Femur (tissue), 1 donor: Measurements from ENCODE around the gene TFCP2L1.

Source experiments
- DNase-seq: peaks from one replicate; pipeline ENCODE4 v3.0.0-alpha.2; 2017

The TFCP2L1 gene

DNA sequence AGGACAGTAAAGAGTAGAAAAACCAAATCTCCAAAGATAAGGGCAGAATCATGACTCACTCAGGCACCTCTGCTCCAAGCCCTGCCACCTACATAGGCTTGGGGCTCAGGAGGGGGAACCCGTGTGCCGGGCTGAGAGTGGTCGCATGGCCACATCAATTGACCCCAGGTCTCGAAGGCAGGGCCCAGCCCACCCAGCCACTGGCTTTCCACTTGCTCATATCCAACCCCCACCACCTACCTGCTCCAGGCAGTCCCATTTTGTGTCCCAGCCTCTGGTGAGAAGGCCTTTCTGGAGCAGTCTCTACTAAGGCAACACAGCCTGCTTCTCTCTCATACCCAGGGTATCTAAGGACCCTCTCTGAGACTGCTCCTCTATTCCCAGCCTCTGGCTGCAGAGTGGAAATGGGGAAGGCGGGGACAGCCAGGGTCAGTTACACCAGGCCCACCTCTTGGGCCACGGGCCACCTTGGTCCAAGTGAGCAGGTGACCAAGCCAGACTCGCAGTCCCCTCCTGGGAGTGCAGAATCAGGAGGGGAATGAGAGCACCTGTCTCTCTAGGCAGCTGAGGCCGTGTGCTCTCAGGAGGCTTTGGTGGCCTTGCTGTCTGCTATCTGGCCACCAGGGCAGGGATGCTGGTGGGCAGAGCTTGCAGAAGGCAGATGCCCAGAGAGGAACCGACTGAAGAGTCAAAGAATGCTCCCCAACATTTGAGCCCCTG, 20.8 kb downstream of the TFCP2L1 start:
- no peak for DNase-seq

DNA sequence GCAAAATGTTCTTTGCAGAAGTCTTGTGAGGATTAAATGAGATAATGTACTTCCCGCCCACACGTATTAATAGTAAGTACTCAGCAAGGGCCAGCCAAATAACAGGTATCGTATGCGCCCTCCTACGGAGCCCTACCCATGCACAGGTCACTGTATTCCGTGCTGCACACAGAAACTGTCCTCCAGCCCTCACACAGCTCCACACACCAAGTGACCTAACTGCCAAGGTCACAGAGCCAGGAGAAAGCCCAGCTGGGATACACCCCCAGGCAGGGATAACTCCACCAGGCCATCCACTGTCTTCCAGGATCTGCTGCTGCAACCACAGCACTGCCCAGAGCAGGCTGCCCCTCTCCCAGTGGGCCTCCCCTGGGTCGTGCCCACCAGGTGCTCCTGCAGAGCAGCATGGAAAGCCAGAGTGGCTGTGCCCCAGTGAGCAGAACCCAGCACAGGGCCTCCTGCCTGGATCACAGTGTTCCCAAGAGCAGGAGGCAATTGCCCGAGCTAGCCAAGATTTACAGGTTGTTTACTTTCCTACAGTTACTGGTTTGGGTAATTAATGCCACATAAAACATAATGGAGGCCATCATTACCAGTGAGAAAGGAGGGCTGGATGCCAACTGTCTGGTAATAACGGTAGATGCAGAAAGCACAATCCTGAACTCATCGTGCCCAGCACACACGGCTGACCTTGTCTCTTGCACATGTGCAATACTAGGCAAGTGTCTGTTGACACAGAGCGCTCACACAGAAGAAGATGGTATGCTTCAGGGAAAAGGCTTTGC, 24.4 kb downstream of the TFCP2L1 start:
- DNase-seq = no peak

DNA sequence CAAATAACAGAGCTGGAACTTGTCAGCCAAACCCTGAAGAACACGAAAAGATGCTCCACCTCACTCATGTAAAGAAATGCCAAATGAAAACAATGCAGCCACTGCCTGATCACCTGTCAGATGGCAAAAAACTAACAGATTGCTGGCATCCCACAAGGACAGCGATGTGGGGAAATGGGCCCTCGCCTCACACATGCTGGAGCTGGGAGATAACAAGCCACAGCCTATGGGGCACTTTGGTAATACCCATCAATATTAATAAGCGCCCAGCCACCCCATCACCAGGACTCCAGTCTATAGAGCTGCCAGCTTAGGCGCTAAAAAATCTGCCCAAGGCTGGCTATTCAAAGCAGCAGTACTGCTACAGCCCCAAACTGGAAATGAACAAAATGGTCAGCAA, 27.0 kb downstream of the TFCP2L1 start:
- no peak for DNase-seq

DNA sequence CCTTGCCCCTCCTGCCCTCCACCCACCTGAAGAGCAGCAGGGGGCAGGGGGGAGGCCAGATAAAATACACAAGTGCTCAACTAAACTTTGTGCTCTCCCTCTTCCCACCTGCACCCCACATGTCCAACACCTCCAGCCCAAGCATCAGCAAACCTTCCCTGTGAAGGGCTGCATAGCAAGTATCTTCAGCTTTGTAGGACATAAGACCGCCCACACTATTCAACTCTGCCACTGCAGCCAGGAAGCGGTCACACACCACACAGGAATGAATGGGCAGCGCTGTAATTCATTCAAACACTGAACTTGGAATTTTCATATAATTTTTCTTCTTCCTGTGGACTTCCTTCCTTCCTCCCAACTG, 27.5 kb downstream of the TFCP2L1 start:
- DNase-seq = no peak

DNA sequence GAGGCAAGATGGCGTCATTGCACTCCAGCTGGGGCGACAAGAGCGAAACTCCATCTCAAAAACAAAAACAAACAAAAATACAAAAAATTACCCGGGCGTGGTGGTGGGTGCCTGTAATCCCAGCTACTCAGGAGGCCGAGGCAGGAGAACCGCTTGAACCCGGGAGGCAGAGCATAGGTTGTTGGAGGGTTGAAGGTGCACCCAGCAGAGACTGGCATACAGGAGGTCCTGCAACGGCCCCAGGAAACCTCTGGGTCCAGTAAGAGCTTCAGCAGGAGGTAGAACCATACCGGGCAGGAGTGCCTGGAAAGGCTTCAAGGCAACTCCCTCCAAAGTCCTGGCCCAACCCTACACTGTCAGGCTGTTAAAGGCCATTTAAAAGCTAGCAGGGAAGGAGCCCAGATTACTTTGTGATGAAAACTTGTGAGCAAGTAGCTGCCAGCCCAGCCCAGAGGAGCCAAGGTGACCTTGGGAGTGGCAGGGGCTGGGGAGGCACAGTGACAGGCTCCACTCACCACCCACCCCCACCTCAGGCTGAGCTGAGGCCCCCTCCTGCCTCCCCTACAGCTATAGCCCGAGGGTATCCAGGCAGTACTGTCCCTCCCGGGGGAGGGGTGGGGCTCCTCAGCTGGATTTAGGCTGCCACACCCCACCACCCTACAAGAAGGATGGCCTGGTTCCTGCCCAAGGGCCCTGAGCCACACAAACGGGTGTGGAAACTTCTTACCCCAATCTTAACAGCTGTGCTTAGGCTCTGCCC, 28.1 kb downstream of the TFCP2L1 start:
- DNase-seq = no peak

DNA sequence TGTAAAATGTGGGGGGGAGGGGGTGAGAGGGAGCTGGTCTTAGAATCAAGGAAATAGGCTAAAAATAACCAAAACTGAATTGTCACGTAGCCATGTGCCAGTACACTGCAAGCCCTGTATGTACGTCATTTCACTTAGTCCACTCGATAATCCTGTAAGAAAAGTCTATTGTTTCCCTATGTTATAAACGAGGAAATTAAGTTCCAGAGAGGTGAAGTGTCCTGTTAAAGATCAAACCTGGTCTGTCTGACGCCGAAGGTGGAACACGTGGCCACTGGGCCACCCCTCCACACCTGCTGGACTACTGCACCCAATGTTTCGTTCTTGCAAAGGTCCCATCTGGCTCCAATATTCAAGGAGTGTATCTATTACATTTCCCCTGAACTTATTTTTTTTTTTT, 29.6 kb downstream of the TFCP2L1 start:
- DNase-seq = no peak

DNA sequence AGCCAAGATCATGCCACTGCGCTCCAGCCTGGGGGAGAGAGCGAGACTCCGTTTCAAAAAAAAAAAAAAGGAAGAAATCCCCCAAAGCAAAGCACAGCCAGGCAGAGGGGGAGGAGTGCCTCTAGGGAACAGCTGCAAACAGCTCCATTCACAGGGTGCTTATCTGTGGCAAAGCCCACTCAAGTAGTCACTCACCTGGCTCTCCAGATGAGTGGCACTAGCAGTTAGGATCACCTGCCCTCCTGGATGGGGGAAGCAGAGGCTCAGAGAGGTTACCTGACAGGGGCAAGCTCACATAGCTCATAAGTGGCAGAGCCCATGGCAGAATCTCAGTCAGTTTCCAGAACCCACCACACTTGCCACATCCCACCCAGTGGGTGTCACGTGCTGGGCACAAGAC, 30.3 kb downstream of the TFCP2L1 start:
- no peak for DNase-seq

DNA sequence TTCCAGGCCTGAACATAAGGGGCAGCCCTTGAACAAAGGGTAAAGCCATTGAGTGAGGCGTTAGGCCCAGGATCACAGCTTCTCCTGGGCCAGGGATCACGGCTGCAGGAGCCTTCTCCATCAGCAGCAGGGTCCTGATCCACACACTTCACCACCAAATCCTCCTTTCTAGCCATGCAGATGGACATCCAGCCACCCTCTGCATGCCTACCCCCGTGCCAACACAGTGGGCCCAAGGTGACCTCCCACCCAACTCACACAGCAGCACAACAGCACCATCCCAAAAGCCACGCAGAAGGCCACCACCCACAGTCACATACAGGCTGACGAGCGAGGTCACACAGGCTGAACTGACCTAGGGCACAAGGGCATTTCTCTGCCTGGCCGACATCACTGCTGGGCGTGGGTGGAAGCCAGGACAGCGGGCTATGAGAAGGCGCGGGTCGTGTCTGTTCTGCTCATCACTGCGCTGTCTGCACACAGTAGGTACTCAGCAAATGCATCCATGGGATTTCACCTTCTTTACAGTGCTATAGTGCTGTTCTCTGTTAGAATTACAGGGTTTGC, 31.2 kb downstream of the TFCP2L1 start:
- DNase-seq = no peak

DNA sequence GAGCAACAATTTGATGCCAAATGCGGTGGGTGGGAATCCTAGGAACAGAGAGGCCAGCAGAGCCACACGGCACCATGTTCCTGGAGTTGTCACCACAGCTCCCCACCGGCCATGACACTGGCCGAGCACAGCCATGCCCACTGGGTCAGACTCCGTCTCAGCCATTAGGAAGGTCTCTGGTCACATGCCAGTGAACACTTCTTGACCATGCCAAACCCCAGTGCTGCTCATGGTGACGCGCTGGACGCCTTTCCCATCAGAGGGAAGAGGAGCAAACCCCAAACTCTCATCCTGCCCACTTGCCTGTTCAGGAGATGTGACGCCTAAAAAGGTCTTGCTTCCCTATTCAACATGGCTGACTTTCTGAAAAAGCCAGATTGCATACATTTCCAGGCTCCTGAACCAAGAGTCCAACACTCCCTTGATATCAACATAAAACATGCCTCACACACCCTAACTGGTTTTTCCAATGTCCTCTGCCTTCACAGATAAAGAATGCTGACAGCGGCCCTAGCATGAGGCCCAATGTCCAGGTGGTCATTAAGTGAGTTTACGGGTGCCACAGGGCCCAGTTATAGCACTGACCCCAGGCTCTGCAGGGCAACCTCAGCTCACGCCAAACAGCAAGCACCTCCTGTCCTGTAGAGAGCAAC, 31.9 kb downstream of the TFCP2L1 start:
- DNase-seq = no peak

DNA sequence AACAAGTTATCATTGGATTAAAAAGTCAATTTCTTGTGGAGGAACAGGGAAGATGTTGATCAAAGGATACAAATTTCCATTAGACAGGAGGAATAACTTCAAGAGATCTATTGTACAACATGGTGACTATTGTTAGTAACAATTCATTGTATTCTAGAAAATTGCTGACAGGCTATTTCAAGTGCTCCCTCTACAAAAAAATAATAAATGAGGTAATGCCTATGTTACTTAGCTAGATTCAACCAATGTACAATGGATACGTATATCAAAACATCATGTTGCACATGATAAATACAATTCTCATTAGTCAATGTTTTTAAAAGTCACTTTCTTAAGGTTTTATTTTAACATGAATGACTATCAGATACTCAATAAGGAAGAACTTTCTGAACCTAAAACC, 33.5 kb downstream of the TFCP2L1 start:
- no peak for DNase-seq

DNA sequence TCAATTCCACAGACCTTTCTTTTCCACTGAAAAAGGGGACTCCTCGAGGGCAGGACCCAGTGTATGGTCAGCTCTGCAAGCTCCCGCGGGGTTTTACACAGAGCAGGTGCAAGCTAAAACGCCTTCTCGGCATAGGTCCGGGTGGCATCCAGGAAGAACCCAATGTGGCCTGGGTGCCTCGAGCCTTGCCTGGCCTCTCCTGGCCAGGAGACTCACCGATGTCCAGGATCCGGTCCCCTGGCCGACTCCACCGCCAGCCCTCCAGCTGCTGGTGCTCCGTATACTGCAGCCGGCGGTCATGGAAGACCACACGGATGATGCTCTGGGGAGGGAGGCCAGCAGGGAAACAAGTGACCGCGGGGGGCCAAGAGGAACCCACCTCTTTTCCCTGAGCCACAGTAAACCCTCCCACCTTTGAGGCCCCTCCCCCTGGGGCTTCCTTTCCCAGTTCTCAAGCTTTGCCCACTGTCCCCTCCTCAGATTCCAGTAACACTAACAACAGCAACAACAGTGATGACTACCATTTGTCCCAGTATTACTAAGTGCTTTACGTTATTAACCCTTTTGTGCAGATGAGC, 36.1 kb downstream of the TFCP2L1 start:
- no peak for DNase-seq

DNA sequence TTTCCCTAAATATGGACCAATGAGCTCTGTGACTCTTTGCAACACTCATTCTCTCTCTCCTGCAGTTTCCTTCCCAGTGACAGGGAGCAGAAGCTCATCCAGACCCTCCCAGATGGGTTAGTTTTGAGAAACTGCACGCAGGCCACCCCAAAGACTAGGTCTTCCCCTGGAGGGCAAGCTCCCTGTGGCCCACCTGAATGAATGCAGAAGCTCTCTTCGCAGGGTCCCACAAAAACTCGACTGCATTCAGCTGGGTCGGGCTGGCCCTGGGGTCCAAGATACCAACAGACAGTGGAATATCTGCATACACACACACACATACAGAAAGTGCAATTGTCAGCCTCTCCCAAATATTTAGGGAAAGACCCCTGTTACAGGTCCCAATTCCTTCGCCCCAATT, 37.0 kb downstream of the TFCP2L1 start:
- DNase-seq = no peak

DNA sequence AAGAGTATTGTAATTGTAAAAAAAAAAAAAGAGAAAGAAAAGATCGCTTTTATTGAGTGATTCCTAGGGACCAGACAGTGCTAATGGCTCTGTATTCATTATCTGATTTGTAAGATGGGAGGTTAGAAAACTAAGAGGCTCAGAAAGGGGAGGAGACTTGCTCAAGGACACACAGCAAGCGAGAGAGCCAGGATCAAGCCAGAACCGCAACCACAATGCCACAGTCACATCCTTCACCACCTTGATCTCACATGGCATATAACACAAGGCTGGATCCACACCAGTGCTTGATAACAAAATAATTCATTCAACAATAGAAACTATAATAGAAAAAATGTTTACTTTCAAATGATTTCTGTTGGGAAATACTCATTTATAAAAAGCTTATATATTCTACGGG, 37.5 kb downstream of the TFCP2L1 start:
- DNase-seq = no peak

DNA sequence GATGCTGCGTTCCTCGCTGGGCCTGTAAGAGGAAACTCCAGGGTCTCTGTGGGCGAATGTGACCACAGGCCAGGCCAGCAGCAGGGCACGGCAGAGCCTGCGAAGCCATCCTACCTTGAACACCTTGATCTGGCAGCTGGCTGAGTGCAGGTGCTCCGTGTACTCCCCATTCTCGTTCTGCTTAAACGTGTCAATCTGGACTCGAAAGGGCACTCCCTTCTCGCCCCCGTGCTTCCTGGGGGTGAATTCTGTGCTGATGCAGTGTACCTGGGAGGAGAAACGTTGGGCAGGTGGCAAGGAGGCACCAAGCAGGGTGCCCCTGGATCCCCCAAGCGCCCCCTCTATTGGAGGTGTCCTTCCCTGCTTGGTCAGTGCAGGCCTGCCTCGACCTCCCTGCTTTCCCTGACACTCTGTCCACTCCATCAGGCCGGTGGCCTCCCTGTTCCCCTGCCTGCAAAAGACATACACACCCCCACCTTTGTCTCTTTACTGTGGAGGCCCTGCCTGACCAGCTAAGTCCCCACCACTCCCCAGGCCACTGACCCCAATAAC, 38.2 kb downstream of the TFCP2L1 start:
- DNase-seq = no peak

DNA sequence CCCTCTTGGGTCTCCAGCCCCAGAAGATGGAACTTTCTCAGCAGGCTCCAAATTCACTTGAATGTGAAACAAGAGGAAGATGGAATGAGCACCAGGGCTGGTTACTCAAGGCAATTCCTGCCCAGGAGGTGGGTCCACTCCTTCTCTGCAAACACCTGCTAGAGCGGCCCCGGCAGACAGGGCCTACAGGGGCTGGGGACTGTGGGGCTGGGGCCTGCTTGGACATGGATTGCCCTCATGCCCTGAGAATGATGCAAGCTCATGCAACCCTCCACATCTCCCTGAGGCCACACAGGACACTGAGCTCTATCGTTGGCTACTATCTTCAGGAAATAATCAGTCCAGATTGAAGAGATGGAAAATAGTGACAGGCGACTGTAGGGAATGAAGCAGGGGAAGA, 39.1 kb downstream of the TFCP2L1 start:
- DNase-seq = no peak

DNA sequence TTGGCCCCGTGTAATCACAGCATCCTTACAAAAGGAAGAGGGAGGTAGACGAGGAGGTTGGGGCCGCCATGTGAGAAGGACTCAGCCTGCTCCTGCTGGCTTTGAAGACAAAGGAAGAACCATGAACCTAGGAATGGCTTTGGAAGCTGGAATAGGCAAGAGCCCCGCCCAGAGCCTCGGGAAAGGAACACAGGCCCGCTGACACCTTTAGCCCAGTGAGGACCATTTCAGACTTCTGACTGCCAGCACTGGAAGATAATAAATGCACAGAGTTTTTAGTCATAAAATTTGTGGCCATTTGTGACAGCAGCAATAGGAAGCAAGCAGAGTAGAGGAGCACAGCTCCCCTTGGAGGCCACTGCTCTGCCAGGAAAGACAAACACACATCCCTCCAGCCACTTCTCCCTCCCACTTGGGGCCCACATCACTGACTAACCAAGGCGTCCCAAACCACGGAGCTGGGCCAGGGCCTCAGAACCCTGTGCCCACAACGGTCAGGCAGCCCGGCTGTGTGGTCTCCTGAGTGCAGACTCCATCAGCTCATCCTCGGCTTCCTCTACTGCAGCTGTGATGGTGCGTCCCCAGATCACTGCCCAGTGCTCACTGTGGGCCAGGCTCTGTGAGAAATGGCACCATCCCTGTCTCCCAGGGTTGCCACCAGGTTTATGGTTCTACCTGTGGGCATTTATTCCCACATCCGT, 39.7 kb downstream of the TFCP2L1 start:
- no peak for DNase-seq

DNA sequence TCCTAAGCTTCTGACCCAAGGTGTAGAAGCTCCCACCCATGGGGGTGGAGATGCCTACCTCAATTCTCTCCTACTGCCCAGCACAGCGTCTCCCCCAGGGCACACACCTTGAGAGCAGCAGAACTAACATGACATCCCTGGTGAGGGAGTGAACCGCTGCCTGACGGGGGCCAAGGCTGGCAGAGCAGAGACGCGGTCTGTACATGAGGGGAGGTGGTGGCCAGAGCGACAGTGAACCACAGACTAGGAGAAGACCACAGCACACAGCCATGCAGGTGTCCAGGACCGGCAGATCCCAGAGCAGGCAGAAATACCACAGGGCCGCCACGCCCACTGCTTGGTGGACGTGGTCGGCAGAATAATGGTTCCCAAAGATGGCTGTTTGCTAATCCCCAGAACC, 40.4 kb downstream of the TFCP2L1 start:
- no peak for DNase-seq

DNA sequence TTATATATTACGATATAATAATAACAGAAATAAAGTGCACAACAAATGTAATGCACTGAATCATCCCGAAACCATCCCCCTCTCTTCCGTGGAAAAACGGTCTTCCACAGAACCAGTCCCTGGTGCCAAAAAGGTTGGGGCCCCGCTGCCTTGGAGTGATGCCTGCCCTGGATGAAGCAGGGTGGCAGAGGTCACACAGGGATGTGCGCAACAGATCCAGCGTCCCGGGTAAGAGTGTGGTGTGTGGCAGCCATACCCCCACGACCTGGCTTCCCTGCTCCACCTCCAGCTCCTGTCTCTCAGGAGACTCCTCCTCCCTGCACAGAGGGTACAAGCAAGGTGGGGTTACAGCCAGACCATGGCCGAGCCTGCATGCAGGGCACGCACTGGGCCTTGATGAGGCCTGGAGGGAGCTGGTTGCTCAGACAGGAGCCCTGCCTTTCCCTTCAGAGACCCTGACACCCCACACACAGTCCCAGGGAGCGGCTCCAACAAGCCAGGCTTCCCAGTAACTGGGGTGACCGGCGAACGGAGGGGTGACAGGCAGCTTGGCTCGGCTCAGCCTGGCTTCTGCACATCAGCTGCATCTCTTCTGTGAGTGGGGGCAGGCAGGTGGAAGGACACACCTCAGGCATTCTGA, 41.1 kb downstream of the TFCP2L1 start:
- no peak for DNase-seq

DNA sequence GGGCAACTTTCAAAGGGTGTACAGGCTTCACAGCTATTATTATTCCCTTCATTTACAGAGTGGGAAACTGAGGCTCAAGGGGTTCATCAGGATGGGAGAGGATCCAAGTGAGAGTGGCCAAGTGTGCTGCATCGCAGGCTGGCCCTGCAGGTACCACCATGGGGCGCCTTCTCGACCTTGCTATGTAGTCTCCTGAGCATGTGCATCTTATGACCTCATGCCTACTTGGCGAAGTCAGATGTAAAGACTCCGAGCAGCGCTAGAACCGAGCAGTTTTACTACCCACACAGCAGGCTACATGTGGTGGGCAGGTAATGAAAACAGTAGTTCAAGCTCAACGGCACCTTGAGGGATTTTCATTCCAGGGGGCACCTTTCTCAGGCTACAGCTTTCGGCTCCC, 42.0 kb downstream of the TFCP2L1 start:
- no peak for DNase-seq

DNA sequence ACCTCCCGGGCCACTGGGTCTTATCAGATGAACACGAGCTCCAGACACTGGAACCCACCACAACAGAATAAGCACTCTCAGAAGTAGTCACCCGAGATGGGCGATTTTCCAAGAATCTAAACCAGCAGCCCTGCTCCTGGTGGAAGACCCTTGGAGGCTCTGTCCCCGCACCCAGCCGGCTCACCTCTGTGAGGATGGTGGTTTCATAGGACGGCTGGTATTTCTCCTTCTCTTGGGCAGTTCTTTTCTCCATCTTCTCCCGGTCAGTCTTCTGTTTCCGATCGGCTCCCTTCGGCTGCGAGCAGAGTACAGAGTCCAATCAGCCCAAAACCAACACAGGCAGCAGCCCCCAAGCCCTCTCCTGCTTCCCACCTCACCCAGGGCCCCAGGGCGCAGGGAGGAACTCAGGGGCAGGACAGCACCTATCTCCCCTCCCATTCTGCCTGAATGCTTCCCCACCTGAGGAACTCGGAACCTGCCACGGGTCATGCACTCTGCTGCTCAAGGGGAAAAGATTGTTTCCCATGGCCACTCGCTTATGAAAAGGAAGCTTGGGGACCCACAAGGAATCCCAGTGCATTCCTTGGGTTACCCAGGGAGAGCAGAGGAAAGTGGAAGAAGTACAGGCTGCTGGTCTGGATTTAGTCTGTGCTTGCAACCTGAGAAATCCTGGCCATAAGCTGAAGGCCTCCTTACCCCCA, 42.7 kb downstream of the TFCP2L1 start:
- no peak for DNase-seq

DNA sequence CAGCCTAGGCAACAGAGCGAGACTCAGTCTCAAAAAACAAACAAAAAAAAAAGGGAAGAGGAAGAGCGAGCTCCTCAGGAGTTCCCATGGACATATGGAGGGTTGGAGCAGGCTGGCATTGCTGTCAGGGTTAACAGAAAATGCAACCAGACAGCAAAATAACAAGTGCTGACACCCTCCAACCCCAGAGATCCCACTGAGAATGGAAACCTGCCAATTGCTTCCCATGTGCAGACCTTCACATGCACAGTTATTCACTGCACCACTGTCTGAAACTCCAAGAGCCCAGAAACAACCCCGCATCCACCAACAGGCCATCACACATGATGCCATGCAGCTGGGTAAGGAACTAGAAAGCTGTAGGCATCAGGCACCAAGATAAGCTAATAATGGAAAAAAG, 43.5 kb downstream of the TFCP2L1 start:
- DNase-seq = no peak
